A673 (cell line): Measurements from ENCODE around the gene NOD2.

ENCODE experiments used
- CTCF ChIP-seq: fragments of 300-800, 200-600 bp; sonication (generic); conservative IDR thresholded peaks from 2 replicates; pipeline ENCODE4 v1.5.1; 2017; ENCODE audit warnings: low read depth, mild to moderate bottlenecking, antibody characterized with exemption, low read length, moderate library complexity, mixed read lengths
- EZH2 ChIP-seq: fragments of 200-600 bp; sonication (generic); IDR thresholded peaks from 2 replicates; pipeline ENCODE4 v1.6.1; 2017; ENCODE audit warnings: borderline replicate concordance, low read depth, mild to moderate bottlenecking, mixed read lengths, antibody characterized with exemption, low read length; ENCODE audit not compliant: poor library complexity, severe bottlenecking

- TF ChIP-seq CTCF (no peak), EZH2 (no peak)
Observed at GRCh38 chr16:50709980-50710379, 16.6 kb downstream of the NOD2 start.
